HG03139 (cell line): ENCODE data around the gene UBE3B.
"Not testable (repeated sequence)": the region's sequence is repeated elsewhere in the genome, so short reads cannot be mapped to it uniquely, and the experiment has no call there.

Source experiments
- ATAC-seq: cut with Tn5 transposase; IDR thresholded peaks from one replicate; pipeline ENCODE4 v1.9.1; 2021; ENCODE audit not compliant: unreplicated experiment

UBE3B gene

GRCh38 chr12:109473526-109474270 is 3.7 kb upstream of the UBE3B start:
- not testable (repeated sequence) for ATAC-seq

GRCh38 chr12:109475121-109475520 is 2.3 kb upstream of the UBE3B start:
- no peak for ATAC-seq

GRCh38 chr12:109475993-109476806 is 1.2 kb upstream of the UBE3B start:
- ATAC-seq: no peak

- peak; percentile 7 for ATAC-seq
These were observed 638 bp upstream of the UBE3B start for GRCh38 chr12:109476807-109477184.

- ATAC-seq: no peak
These were observed 505 bp downstream of the UBE3B start for GRCh38 chr12:109477963-109478315.

- ATAC-seq: no peak
These were observed 2.3 kb downstream of the UBE3B start for GRCh38 chr12:109479761-109480160.

- ATAC-seq: no peak
These were observed 2.9 kb downstream of the UBE3B start for GRCh38 chr12:109480356-109480755.

GRCh38 chr12:109481863-109482262 is 4.4 kb downstream of the UBE3B start:
- no peak for ATAC-seq

GRCh38 chr12:109482491-109482890 is 5.1 kb downstream of the UBE3B start:
- ATAC-seq: no peak

- no peak for ATAC-seq
These were observed 5.5 kb downstream of the UBE3B start for GRCh38 chr12:109482894-109483293.

- no peak for ATAC-seq
These were observed 5.9 kb downstream of the UBE3B start for GRCh38 chr12:109483346-109483745.

GRCh38 chr12:109485201-109485600 is 7.8 kb downstream of the UBE3B start:
- ATAC-seq: no peak

GRCh38 chr12:109487181-109488050 is 10.0 kb downstream of the UBE3B start:
- no peak for ATAC-seq

- ATAC-seq: no peak
These were observed 10.7 kb downstream of the UBE3B start for GRCh38 chr12:109488051-109488665.

- no peak for ATAC-seq
These were observed 11.9 kb downstream of the UBE3B start for GRCh38 chr12:109489016-109489954.

GRCh38 chr12:109489955-109490565 is 12.6 kb downstream of the UBE3B start:
- no peak for ATAC-seq

GRCh38 chr12:109491671-109492070 is 14.2 kb downstream of the UBE3B start:
- ATAC-seq: no peak

- no peak for ATAC-seq
These were observed 14.9 kb downstream of the UBE3B start for GRCh38 chr12:109492371-109492770.

GRCh38 chr12:109493090-109493489 is 15.7 kb downstream of the UBE3B start:
- ATAC-seq: no peak
